GM10248 (cell line): ENCODE measurements around the gene GPR108.

ENCODE experiments used
- CTCF ChIA-PET: fragments of 300-600 bp; sonication (Branson Sonifier 250); formaldehyde crosslinking; extraction: SDS; loops from one replicate; lab custom pipeline; 2021; ENCODE audit warnings: antibody characterized with exemption; lab: Yijun Ruan, JAX
- POLR2A ChIA-PET: fragments of 350-650 bp; sonication (Branson Sonifier 250); formaldehyde crosslinking; extraction: SDS; loops from one replicate; lab custom pipeline; 2020; ENCODE audit warnings: antibody characterized with exemption; lab: Yijun Ruan, JAX
- DNase-seq: peaks from one replicate; pipeline ENCODE4 v3.0.0; 2012; ENCODE audit errors: extremely low spot score
- TF ChIP-seq, protein P1 (sequence below): IDR thresholded peaks from 2 replicates; pipeline ENCODE4 v1.5.1; 2012; ENCODE audit warnings: mild to moderate bottlenecking, low read depth; ENCODE audit errors: extremely low read depth, missing control alignments, control extremely low read depth

GPR108 gene

GRCh38 chr19:6739390-6739882, 2.1 kb upstream of the GPR108 start, which contains the start of gene TRIP10:
TSS of gene TRIP10 (plus strand) at chr19:6739680. CDS start at chr19:6739762, 82 bp downstream.
- peak; percentile 96 for DNase-seq
- ChIA-PET POLR2A (no interaction called here), CTCF (interaction anchor here (0.9 to 7.3 kb wide), 6 partner anchors 14 to 223 kb away, joined by 3 to 124 read pairs (median 8); partner anchors contain the start of gene VAV1)
- TF ChIP-seq, protein P1, sequence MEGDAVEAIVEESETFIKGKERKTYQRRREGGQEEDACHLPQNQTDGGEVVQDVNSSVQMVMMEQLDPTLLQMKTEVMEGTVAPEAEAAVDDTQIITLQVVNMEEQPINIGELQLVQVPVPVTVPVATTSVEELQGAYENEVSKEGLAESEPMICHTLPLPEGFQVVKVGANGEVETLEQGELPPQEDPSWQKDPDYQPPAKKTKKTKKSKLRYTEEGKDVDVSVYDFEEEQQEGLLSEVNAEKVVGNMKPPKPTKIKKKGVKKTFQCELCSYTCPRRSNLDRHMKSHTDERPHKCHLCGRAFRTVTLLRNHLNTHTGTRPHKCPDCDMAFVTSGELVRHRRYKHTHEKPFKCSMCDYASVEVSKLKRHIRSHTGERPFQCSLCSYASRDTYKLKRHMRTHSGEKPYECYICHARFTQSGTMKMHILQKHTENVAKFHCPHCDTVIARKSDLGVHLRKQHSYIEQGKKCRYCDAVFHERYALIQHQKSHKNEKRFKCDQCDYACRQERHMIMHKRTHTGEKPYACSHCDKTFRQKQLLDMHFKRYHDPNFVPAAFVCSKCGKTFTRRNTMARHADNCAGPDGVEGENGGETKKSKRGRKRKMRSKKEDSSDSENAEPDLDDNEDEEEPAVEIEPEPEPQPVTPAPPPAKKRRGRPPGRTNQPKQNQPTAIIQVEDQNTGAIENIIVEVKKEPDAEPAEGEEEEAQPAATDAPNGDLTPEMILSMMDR = no peak

DNA sequence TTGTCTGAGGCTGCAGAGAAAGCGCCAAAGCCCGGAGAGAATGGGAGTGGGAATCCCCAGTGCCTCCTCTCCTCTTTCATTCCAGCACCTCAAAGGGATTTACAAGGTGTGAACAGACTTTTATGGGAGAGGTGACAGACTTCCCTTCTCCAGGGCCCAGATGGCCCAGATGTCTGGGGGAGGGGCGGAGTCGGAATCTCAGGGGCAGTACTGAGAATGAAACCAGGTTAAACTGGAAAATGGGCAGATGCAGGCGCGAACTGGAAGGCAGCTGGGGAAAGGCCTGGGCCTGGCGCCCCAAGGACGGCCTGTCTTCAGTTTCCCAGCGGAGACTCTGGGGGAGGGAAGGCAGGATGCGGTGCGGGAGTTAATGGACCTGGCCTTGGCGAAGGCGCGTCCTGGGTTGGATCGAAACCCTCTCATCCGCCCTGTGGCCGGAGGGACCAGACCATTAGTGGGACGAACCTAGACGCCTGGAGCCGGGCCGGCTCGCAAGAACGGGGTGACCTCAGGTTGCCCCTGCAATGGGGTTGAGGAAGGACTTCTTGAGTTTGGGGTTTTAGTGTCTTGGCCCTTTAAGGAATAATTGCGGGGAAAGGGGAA, 1.5 kb upstream of the GPR108 start:
- POLR2A ChIA-PET = interaction anchor here (1.8 kb wide), 1 partner anchor 208 kb away, joined by 8 read pairs; the partner anchor contains the start of gene TNFSF9
- no peak for DNase-seq
- TF ChIP-seq, protein P1 = no peak
- CTCF ChIA-PET = interaction anchor here (0.8 to 7.3 kb wide), 13 partner anchors 10 to 613 kb away, joined by 3 to 124 read pairs (median 7); partner anchors contain the start of gene VAV1

DNA sequence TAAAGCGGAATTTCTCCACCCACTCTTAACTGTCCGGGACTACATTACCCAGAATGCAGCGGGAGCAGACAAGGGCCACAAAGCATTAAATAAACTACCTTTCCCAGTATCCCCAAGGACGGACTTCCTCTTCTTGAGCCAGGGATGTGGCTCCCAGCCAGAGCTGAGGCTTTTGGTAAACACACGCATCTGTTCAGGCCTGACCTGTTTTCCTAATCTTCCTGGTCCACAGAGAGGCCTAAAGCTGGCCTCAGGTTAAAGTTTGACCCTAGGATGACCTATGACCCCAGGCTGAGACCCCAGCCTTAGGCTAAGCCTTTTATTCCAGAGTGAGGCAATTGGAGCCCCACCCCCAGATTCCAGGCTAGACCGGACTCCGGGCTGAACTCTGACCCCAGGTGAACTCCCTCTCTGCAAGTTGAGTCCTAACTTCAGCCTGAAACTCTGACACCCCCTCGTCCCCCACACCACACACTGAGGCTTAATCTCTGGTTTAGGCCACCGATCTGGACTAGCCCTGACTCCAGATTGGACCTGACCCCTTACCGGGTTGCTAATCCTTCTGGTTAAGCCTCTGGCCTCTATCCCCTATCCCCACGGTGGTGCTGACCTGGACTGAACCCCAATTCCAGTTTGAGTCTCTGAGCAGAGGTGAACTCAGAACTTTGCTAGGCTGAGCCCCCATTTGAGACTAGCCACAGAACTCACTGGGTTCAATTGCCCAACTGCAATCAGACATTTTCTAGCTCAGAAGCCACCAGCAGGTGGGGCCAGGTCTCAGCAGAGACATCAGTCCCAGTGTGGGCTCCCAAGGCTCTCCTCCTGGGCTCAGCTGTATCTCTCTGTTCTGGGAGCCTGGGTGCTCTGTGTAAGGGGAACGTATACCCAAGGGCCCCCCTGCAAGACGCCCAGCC, 750 bp upstream of the GPR108 start:
- CTCF ChIA-PET = interaction anchor here (0.8 to 7.3 kb wide), 22 partner anchors 9 to 612 kb away, joined by 3 to 124 read pairs (median 6); partner anchors contain the start of genes C3 and VAV1
- POLR2A ChIA-PET = interaction anchor here (0.8 to 1.8 kb wide), 4 partner anchors 36 to 207 kb away, joined by 3 to 8 read pairs (median 4); partner anchors contain the start of gene TNFSF9
- TF ChIP-seq, protein P1 = peak; percentile 92
- peak; percentile 63 for DNase-seq

DNA sequence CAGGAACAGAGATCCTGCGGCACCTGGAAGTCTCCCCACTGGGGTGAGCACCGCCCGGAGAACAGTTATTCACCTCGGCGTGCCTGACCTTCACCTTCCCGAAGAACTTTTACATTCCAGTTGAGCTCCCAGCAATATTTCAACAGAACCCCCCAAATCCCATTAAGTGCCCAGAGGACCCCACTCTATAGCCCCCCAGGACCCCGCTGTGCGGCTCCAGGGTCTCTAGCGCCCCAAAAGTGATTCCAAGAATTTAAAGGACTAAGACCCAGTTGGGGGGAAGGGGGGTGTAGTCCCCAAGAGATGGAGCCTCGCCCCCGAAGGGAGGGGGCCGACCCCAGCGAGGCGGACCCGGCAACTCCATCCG, 480 bp downstream of the GPR108 start:
- CTCF ChIA-PET = interaction anchor here (0.7 to 7.3 kb wide), 19 partner anchors 11 to 256 kb away, joined by 3 to 124 read pairs (median 6); partner anchors contain the start of genes C3 and VAV1
- TF ChIP-seq, protein P1 = no peak
- no peak for DNase-seq
- POLR2A ChIA-PET = interaction anchor here (0.6 to 1.8 kb wide), 4 partner anchors 82 to 206 kb away, joined by 3 to 8 read pairs (median 4); partner anchors contain the start of gene TNFSF9

GRCh38 chr19:6736169-6736916, 1.0 kb downstream of the GPR108 start:
- TF ChIP-seq, protein P1 = peak; percentile 62
- POLR2A ChIA-PET = interaction anchor here (0.6 kb wide), 3 partner anchors 81 to 267 kb away, joined by 3 to 4 read pairs (median 3); no protein-coding TSS in a partner anchor
- peak; percentile 81 for DNase-seq
- CTCF ChIA-PET = interaction anchor here (0.7 to 7.3 kb wide), 17 partner anchors 11 to 364 kb away, joined by 3 to 124 read pairs (median 3); partner anchors contain the start of genes ALKBH7 and C3
